Measurements from ENCODE around the gene GALNT16. TPM values are rescaled to one million over a fixed set of nuclear protein-coding genes. Genes with fewer than 3 reads are reported as not detected.

GALNT16 gene
- total RNA-seq, 1 donor from 2014 or later = 0.35 TPM

DNA sequence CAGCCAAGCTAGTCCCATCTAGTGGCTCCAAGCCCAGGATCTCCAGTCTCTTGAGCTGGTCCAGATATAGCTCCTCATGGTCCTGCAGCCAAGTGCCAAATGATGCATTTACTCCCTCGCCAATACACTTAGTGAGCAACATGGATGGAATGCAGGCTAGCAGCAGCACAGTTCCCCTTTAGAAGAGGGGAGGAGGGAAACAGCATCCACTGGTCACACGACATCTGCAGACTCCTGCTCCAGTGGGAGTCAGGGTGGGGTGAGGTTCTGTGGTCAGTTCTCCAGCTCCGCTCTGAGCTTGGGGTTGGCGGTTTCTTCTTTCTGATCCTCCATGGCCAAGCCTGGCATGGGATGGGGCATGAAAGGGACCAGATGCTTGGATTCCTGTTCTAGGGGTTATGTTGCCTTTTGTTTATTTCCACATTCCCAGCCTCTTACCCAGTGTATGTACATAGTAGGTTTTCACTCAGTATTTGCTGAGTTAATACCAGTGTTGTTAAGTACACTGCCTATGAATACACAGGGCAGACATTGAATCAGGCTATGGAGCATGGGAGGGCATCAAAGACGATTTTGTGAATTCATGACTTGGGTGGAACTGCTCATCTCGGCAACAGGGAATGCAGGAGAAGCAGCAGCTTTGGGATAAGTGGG is 57.3 kb downstream of the GALNT16 start:
- no peak overlapping the region for H3K4me3 ChIP-seq (ENCODE audit: low read depth, low read length)
- TF ChIP-seq, protein P1, sequence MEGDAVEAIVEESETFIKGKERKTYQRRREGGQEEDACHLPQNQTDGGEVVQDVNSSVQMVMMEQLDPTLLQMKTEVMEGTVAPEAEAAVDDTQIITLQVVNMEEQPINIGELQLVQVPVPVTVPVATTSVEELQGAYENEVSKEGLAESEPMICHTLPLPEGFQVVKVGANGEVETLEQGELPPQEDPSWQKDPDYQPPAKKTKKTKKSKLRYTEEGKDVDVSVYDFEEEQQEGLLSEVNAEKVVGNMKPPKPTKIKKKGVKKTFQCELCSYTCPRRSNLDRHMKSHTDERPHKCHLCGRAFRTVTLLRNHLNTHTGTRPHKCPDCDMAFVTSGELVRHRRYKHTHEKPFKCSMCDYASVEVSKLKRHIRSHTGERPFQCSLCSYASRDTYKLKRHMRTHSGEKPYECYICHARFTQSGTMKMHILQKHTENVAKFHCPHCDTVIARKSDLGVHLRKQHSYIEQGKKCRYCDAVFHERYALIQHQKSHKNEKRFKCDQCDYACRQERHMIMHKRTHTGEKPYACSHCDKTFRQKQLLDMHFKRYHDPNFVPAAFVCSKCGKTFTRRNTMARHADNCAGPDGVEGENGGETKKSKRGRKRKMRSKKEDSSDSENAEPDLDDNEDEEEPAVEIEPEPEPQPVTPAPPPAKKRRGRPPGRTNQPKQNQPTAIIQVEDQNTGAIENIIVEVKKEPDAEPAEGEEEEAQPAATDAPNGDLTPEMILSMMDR (conservative IDR thresholded peaks at IDR 0.05; ENCODE audit: low read depth, low read length) = no peak
- DNase-seq (ENCODE audit: low read depth) = peak; percentile 47

DNA sequence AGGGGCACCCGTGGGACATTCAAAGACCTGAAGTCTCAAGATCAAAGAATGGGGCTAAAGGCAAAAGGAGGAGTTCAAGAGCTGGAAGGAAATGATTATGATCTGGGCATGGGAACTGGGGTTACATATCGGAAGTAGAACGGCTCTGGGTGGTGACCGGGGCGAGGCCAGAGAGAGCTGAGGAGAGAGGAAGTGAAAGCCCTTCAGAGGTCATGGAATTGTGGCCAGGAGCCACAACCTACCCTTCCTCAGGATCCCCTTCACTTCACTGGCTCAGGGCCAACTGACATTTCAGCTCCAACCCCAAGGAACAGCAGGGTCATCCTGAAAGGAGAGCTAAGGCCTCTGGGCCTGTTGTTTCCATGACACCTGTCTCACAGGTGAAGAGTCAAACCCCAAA is 57.8 kb downstream of the GALNT16 start:
- DNase-seq (ENCODE audit: low read depth) = no peak
- TF ChIP-seq, protein P1 (conservative IDR thresholded peaks at IDR 0.05; ENCODE audit: low read depth, low read length) = no peak
- H3K4me3 ChIP-seq (ENCODE audit: low read depth, low read length) = no peak overlapping the region

DNA sequence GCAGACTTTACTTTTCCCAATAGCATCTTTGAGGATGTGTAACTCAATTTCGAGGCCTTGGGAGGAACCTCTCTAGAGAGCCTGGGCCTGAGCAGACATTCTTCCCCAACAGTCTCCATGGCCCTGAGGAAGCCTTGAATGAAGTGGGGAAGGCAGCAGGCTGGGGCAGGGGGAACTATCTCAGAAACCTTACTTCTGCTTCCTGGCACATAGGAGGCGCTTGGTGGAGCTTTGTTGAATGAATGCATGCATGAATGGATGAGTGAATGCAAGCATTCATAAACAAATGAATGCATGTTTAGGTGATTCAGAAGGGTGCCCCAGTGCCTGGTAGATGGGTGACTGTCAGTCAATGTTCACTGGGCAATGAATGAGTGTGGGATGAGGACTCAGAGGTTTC is 58.3 kb downstream of the GALNT16 start:
- TF ChIP-seq, protein P1 (conservative IDR thresholded peaks at IDR 0.05; ENCODE audit: low read depth, low read length) = no peak
- no peak overlapping the region for H3K4me3 ChIP-seq (ENCODE audit: low read depth, low read length)
- DNase-seq (ENCODE audit: low read depth) = no peak

DNA sequence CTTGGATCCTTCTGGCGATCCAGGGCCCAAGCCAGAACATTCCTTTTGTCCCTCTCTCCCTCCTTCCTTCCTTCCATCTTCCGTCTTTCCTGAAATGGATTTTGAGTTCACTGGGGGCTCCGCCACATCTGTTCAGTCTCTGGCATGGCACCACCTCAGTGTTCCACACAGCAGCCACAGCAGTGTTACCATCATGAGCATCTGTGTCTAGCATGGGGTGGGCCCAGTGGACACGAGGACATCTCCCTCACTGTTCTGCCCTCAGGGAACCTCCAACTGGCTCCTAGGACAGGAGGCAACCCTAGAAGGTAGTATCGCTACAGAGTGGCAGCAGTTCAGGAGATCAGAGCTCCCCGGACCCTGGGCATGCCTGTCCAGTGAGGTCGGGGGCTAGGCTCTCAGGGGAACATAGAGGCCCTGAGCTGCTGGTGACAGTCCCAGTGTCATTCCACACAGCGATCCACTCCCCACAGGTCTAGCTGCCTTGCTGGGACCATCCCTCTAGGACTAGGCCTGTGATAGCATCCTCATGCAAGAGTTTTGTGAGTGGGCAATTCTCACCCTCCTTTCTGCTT is 59.0 kb downstream of the GALNT16 start:
- TF ChIP-seq, protein P1 (conservative IDR thresholded peaks at IDR 0.05; ENCODE audit: low read depth, low read length) = no peak
- no peak overlapping the region for H3K4me3 ChIP-seq (ENCODE audit: low read depth, low read length)
- DNase-seq (ENCODE audit: low read depth) = no peak

DNA sequence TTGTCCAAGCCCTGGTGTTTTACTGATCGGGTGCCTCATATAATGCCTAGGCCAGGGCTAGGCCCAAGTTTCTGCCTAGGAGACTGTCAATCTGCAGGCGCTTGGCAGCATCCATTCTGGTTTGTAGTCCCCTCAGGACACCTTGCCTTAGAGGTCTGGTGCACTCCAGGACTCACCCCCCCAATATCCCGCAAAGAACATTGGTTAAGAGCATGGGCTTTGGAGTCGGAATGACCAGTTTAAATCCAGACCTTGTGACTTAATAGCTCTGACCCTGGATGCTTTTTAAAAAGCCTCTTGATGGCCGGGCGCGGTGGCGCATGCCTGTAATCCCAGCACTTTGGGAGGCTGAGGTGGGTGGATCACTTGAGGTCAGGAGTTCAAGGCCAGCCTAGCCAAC is 60.0 kb downstream of the GALNT16 start:
- no peak for DNase-seq (ENCODE audit: low read depth)
- TF ChIP-seq, protein P1 (conservative IDR thresholded peaks at IDR 0.05; ENCODE audit: low read depth, low read length) = no peak
- H3K4me3 ChIP-seq (ENCODE audit: low read depth, low read length) = no peak overlapping the region

DNA sequence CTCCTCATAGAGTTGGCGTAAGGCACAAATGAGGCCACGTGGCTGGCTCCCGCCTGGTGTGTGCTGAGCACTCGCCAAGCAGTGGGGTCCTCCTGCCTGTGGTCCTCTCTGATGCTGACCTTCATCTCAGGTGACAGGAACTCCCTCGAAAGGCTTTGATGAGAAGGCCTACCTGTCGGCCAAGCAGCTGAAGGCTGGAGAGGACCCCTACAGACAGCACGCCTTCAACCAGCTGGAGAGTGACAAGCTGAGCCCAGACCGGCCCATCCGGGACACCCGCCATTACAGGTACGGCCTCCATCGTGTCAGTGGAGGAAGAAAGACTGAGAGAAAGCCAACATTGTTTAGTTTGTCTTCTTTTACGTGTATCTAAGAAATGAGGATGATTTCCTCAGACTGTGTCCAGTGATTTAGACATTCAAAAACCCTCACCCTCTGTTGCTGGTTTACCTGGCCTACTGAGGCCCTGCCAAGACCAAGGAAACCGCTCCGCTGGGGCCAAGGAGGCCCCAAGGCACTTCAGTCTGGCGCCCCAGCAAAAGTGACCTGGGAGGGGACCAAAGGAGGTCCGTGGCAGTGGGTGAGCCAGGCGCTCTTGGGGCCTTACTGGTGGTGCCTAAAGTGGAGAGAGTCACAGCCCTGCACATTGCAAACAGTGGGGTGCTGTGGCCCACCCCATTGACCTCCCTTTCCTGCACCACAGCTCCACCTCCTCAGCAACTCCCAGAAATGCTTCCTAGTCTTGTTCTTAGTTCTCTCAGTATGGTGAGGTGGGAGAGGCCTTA is 60.8 kb downstream of the GALNT16 start:
- H3K4me3 ChIP-seq (ENCODE audit: low read depth, low read length) = no peak overlapping the region
- TF ChIP-seq, protein P1 (conservative IDR thresholded peaks at IDR 0.05; ENCODE audit: low read depth, low read length) = no peak
- DNase-seq (ENCODE audit: low read depth) = no peak
